GM21381 (cell line): ENCODE measurements around the gene SAMHD1.
"Not testable (repeated sequence)": the region's sequence is repeated elsewhere in the genome, so short reads cannot be mapped to it uniquely, and the experiment has no call there.

Experiments used
- ATAC-seq: cut with Tn5 transposase; IDR thresholded peaks from one replicate; pipeline ENCODE4 v1.9.1; 2021; ENCODE audit warnings: mild to moderate bottlenecking, moderate library complexity; ENCODE audit not compliant: unreplicated experiment

The SAMHD1 gene

GRCh38 chr20:36917943-36918342 is 33.6 kb downstream of the SAMHD1 start:
- ATAC-seq: no peak

- ATAC-seq: no peak
These were observed 34.3 kb downstream of the SAMHD1 start for GRCh38 chr20:36917240-36917639.

DNA sequence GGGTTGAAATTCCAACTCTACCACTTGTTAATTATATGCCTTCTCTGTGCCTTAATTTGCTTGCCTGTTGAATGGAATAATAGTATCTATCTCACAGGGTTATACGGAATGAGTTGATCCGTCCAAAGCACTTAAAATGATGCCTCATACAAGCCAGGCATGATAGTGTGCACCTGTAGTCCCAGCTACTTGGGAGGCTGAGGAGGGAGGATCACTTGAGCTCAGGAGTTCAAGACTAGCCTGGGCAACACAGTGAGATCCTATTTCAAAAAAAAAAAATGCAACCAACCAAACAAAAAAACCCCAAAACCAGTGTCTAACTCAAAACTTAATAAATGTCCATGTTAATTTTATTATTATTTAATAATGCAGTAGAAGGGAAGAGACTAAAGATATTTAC is 35.3 kb downstream of the SAMHD1 start:
- ATAC-seq: no peak

DNA sequence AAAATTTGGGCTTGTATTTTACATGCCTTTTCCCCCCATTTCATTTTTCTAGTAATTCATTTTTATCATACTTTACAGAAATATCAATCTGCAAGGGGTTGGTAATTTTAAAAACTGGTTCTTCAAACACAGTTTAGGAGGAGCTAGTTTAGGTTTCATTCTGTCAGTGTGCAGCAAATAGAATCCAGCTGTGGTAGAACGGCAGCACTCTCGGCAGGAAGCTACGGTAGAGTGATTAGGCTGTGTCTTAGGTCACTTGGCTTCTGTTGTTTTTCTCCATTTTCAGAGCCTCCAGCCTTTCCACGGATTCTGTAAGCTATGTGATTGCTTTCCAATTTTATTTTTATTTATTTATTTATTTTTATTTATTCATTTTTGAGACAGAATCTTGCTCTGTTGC is 42.9 kb downstream of the SAMHD1 start:
- ATAC-seq: no peak

DNA sequence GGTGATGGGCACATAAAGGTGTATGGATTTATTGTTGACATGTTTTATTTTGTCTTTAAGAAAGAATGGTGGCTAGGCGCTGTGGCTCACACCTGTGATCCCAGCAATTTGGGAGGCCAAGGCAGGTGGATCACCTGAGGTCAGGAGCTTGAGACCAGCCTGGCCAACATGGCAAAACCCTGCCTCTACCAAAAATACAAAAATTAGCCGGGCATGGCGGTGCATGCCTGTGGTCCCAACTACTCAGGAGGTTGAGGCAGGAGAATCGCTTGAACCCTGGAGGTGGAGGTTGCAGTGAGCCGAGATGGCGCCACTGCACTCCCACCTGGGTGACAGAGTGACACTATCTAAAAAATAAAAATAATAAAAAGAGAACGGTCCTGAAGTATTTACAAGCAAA is 45.4 kb downstream of the SAMHD1 start:
- not testable (repeated sequence) for ATAC-seq

GRCh38 chr20:36905566-36905965 is 45.9 kb downstream of the SAMHD1 start:
- ATAC-seq: not testable (repeated sequence)

DNA sequence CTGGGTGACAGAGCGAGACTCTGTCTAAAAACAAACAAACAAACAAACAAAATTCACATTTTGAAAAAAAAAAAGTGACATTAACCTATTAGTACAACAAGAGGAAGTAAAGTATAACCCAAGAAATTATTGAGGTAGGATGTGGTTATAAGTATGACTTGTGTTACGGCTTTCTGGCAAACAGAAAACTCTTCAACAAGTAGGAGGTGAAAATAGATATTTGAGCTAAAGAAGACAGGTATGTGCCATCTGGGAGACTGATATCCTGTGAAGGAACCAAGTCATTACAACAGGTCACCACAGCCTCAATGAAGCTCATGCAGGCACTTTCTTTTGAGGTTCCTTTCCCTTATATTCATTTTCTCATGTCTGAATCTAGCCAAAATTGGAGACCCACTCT is 46.8 kb downstream of the SAMHD1 start:
- no peak for ATAC-seq

DNA sequence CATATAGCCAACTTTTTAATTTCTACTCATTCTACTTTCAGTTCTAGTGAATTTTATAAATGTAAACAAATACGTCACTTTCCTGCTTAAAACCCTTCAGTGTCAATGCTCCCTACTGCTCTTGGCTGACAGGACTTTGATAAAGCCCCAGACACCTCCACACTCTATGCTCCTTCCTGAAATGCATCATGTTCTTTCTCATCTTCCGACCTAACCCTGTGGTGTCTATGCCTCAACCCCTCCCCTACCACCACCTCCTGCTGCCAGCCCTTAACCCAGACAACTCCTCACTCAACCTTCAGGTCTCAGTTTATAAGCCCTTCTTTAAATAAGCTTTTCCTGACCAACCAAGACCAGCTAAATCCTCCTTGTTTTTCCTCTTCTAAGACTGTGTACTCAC is 56.5 kb downstream of the SAMHD1 start:
- no peak for ATAC-seq

GRCh38 chr20:36893801-36894200 is 57.7 kb downstream of the SAMHD1 start:
- no peak for ATAC-seq

DNA sequence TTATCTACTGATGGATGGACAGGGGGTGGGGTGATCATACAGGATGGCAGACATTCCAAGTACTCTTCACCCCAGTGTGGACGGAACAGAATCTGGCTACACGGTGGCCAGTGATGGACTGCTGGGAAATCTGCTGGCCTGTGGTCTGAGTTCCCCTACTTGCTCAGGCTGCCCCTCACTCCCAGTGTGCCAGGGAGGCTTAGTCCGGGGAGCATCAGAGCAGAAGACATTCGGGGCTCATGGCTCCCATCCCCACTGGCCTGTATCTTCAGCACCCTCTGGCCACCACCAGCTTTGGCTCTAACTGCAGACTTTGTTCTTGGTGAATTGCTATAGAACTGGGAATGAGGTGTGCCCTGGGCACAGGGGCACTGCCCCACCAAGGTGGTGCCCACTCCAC is 60.3 kb downstream of the SAMHD1 start:
- no peak for ATAC-seq

DNA sequence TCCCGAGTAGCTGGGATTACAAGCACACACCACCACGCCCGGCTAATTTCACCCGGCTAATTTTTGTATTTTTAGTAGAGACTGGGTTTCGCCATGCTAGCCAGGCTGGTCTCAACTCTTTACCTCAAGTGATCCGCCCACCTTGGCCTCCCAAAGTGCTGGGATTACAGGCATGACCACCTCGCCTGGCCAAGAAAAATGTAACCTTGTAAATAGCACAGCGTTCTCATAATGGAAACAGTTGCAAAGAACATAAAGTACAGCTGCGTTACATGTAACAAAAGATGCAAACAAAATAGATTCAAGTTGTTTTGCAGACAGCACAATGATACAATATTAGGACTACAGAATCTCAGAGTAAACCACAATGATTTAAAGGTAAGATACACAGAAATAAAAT is 60.9 kb downstream of the SAMHD1 start:
- no peak for ATAC-seq

DNA sequence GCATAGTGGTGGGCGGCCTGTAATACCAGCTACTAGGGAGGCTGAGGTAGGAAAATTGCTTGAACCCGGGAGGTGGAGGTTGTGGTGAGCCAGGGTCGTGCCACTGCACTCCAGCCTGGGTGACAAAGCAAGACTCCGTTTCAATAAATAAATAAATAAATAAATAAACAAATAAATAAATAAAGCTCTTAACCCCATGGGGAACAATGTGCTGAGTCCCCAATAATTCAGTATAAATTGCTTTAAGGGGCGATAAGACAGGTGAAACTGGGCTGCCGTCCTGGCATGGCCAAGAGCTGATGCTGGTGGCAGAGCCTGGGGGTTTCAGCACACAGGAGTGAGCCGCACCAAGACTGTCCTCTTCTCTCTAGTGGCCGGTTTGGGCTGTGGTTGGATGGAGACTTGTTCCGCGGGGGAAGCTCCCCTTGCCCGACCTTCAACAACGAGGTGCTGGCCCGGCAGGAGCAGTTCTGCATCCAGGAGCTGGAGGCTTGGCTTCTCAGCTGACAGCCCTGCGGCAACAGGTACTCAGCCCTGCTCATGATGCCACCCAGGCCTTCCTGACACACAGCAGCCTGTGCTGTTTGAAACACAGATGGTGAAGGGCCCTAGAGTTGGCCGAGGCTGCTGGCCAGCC is 62.5 kb downstream of the SAMHD1 start:
- no peak for ATAC-seq

DNA sequence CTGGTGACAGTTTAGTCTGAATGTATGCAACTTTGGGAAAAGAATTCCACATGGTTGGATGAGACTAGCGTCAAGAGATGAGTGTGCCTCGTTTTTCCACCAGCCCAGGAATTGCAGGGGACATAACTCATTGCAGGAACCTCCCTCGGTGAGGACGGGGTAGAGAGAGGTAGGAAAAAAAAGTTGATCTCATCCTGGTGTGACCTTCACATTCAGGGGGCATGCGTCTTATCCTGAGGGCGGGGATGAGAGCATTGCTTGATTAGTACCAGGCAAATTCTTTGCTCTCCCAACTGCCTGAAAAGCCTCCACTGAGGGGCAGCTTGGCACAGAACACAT is 63.8 kb downstream of the SAMHD1 start:
- no peak for ATAC-seq

DNA sequence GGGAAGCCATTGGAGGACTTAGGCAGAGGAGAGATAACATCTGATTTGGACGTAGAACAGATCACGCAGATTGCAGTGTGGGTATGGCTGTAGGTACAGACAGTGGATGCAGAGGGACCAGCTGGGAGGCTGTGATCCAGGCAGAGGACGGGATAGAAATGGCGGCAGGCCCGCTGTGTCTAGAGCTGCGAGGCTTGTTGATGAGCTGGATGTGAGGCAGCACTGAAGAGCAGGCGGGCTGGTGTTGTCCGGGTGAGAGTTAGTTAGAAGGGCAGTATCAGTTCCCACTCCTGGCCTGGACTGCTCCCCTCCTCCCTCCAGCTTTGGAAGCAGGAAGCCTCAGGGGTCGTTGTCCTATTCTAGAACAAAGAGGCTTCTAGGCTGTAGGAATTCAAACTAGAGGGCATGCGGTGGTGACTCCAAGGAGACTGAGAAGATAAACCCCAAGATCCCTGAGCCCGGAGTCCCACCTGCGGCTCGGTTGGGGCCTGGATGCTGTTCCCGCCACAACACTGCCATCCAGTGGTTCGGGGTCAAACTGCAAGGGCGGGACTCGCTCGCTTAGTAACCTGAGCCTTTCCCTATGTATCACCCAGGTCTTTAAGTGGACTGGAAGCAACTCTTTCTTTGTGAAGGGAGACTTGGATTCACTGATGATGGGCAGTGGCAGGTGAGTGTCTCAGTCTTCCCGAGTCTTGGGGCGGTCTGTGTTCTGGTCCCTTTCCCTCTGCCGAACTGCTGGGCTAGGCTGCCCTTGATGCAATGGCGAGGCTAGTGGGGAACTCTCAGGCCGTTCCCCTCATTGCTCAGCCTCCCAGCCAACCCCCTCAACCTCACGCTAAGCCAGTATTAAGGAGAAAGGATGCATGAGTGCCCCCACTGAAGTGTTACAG is 64.4 kb downstream of the SAMHD1 start:
- peak; percentile 58 for ATAC-seq

GRCh38 chr20:36885356-36885755 is 66.2 kb downstream of the SAMHD1 start:
- ATAC-seq: no peak

DNA sequence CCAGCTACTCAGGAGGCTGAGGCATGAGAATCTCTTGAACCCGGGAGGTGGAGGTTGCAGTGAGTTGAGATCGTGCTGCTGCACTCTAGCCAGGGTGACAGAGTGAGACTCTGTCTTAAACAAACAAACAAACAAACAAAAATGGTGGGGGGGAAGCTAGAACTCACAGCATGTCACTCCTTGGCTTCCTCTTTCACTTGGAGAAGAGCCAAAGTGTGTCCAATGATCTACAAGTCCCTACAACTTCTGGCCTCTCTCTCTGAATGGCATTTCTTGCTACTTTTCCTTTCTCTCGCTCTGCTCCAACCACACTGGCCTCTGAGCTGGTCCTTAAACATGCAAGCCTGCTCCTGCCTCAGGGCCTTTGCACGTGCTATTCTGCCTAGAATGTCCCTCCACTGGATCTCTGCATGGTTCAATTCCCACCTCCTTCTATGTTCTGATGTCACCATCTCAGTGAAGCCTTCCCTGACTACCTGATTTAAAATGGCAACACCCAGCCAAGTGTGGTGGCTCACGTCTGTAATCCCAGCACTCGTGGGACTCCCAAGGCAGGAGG is 67.5 kb downstream of the SAMHD1 start:
- no peak for ATAC-seq

- ATAC-seq: peak; percentile 51
These were observed 69.6 kb downstream of the SAMHD1 start for GRCh38 chr20:36881888-36882287.

GRCh38 chr20:36881331-36881730 is 70.2 kb downstream of the SAMHD1 start:
- ATAC-seq: no peak

DNA sequence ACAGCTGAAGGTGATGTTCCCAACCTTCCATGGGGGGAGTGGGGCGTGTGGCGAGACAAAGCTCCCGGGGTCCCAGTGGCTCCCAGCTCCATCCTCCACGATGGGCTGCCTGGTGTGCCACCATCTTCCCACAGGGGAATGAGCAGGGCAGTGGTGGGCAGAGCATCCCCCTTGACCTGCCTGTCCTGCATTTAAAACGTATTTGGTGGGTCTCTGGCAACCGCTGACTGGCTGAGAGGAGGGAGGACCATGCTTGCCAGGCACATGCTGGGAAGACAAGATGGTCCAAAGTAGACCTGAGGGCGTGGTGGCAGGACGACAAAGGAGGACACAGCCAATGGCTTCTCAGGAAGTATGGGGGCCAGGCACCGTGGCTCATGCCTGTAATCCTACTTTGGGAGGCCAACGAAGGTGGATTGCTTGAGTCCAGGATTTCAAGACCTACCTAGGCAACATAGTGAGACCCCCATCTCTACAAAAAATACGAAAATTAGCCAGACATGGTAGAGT is 70.7 kb downstream of the SAMHD1 start:
- no peak for ATAC-seq

DNA sequence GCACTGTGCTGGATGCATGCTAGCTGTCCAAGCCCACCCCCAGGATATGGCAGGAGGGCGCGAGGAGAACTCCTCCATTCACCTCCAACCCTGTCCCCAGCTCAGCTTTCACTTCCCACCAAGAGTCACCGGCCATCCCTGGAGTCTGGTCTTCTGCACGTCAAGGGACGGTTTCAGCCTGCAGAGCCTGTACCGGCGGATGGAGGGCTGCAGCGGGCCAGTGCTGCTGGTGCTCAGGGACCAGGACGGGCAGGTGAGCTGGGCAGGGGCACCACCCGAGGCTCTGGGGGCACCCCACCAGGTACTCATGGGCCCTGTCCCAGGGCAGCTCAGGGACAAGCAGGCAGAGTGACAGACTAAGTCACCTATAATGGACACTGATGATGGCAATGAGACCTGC is 72.6 kb downstream of the SAMHD1 start:
- ATAC-seq: no peak

DNA sequence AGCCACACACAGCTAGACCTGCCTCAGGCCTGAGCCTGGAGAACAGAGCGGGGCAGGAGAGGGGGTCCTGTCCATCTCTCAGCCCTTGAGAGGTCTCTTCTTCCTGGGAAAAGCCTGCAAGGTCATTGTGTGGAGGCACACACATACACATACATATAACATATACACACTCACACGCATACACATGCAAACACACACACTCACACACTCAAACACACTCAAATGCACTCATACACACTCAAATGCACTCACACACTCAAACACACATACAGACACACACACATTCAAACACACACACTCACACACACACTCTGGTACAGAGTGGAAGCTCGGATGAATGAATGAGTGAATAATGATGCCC is 75.1 kb downstream of the SAMHD1 start:
- no peak for ATAC-seq
